Measurements from ENCODE around the gene CTBP2.
A peak's percentile ranks its signal among the peaks of the same experiment; 100 is the strongest.

The CTBP2 gene

DNA sequence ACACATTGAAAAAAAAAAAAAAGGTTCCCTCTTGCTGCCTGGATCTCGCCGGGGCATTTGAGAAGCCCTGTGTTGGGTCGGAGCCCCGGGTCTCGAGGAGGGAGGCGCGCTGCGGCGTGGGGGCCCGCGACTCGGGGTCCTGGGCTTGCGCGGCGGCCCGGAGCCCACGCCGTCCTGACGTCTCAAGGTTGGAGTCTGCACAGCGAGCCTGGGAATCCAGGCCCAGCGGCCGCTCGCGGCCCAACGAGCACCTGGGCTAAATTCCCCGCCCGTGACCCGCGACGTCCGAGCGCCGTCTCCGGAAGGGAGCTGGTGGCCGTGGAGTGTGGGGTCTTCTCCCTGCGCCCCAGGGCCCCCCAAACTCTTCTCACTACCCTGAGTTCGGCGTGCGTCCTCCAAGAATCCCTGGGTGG lies 1.4 kb upstream of the CTBP2 start:
- TF ChIP-seq, protein P1, sequence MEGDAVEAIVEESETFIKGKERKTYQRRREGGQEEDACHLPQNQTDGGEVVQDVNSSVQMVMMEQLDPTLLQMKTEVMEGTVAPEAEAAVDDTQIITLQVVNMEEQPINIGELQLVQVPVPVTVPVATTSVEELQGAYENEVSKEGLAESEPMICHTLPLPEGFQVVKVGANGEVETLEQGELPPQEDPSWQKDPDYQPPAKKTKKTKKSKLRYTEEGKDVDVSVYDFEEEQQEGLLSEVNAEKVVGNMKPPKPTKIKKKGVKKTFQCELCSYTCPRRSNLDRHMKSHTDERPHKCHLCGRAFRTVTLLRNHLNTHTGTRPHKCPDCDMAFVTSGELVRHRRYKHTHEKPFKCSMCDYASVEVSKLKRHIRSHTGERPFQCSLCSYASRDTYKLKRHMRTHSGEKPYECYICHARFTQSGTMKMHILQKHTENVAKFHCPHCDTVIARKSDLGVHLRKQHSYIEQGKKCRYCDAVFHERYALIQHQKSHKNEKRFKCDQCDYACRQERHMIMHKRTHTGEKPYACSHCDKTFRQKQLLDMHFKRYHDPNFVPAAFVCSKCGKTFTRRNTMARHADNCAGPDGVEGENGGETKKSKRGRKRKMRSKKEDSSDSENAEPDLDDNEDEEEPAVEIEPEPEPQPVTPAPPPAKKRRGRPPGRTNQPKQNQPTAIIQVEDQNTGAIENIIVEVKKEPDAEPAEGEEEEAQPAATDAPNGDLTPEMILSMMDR (conservative IDR thresholded peaks at IDR 0.05), result no peak; the same call in 1 of the 2 replicates
- TF ChIP-seq ZFX (IDR thresholded peaks at IDR 0.05), result peak; percentile 64
- peak overlapping the region; percentile 99 for H3K27ac ChIP-seq

DNA sequence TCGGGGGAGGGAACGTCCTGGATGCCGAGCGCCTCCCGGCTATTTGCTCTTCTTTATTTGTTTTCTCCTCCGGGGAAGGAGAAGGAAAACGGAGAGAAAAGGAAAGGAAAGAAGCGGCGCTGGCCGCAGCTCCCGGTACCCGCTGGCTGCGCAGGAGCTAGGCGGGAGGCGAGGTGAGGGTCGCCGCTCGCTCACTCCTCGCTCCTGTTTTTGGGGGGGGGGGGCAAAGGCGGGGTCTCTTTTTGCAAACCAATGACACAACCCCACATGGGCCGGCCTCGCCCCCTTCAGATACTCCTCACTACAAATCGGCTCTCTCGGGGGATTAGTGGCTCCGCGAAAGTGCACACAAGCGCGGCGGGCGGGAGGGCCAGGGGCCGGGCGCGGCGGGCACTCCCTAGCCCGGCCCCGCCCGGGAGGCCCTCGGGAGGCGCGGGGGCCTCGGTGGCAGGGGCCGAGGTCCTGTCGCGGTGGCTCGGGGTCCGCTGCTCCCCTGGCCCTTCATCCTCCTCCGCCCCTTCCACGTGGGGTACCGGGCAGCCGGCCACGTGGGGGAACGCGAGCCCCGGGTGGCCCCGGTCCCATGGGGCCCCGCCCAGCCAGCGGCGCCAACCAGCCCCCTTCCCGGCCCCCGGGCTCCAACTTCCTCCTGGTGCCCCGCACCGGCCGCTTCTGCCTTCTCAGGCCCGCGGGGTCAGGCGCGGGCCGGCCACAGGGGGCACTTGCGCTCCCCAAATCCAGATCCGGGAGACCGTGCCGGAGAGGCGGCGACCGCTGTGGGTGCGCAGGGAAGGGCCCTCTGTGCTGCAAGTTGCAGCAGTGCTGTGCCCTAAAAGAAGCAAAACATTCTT lies 718 bp upstream of the CTBP2 start:
- TF ChIP-seq, protein P1 (conservative IDR thresholded peaks at IDR 0.05), result peak; percentile 70
- no peak; the same call in 1 of the 2 replicates for TF ChIP-seq ZFX (IDR thresholded peaks at IDR 0.05)
- H3K27ac ChIP-seq, result peak overlapping the region; percentile 99

DNA sequence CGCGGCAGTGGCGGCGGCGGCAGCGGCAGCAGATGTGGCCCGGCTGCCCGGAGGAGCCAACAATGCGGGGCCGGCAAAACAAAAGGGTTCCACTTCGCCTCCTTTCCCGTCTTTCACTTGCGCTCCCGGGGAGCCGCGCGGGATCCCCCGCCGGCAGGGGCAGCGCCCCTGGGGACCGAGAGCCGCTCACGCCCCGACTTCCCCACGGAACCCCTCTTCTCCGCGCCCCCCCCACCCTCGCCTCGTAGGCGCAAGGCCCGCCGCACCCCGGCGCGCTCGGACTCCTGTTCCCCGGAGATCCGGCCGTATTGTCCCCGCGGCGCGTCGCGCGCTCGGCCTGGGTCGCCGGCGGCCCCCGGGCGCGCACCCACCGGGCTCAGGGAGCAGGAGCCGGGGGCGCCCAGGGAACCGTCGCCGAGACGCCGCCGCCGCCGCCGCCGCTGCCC lies 854 bp downstream of the CTBP2 start:
- no peak for TF ChIP-seq ZFX (IDR thresholded peaks at IDR 0.05)
- TF ChIP-seq, protein P1 (conservative IDR thresholded peaks at IDR 0.05), result no peak
- H3K27ac ChIP-seq, result peak overlapping the region; percentile 99

DNA sequence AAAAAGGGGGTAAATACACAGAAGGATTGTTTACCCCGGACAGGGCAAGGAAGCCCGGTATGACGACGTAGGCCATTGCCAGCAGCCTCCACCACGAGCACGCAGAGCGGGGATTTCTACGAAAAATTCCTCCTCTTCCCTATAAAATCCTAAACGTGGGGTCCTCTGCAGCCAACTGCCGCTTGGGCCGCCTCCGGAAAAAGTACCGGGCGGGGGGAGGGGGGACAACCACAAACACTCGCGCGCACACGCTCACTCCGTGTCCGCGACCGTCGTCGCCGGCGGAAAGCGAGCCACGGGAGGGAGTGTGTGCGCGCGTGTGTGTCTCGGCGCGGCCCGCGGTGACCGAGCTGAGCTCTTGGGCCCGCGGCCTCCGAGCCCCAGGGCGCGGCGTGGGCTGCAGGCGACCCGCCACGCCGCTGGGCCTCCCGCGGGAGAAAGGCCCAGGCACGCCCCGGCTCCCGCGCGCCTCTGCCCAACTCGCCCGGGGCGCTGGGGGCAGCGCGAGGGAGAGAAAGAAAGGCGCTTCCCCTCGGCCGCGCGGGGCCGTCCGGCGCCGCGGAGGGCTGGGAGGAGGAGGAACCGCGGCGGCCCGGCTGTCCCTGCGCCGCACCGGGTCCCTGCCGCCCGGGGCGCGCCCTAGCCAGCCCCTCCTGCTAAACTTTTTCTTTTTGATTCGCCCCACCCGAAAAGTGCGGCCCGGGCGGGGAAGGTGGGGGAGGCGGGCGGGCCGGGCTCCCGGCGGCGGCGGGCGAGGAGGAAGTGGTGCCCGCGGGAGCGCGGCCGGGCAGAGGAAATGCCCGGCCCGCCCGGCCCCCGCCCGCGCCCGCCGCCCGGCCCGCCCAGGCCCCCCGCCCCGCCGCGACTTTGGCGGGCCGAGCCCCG lies 1.5 kb downstream of the CTBP2 start:
- TF ChIP-seq ZFX (IDR thresholded peaks at IDR 0.05), result peak; percentile 86
- TF ChIP-seq, protein P1 (conservative IDR thresholded peaks at IDR 0.05), result no peak; the same call in 1 of the 2 replicates
- peak overlapping the region; percentile 99 for H3K27ac ChIP-seq

DNA sequence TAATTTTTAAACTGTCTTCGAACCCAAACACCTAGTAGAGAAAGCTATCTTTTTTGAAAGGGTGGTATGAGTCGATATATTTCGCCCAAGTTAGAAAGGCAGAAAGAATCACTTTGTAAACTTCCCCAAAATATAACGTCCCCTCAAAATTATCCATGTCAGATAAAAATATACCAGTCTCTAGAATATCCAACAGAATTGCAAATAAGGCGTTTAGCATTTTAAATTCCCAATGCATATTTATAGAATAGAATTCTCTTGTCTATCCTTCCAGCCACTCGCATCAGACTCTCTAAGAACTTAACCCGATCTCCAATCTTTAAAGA lies 2.1 kb downstream of the CTBP2 start:
- TF ChIP-seq ZFX (IDR thresholded peaks at IDR 0.05), result no peak
- TF ChIP-seq, protein P1 (conservative IDR thresholded peaks at IDR 0.05), result no peak
- peak overlapping the region; percentile 99 for H3K27ac ChIP-seq

DNA sequence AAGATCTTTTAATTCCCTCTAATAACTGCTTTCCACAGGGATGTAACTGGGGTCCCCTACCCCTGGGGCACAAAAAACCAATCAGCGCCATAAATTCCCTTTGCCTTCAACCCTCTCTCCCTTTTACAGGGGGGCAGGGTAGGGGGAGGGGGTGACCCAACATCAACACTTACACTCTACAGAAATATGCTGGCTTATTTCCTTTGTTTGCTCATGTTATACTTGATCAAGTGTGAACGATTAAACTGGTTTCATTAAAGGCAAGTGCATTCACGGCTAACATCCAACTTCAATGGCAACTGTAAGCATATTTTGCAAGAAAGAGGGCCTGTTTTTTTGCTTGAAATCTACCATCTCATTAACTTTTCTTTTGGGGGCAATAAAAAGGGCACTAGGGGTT lies 2.9 kb downstream of the CTBP2 start:
- TF ChIP-seq, protein P1 (conservative IDR thresholded peaks at IDR 0.05), result no peak
- no peak for TF ChIP-seq ZFX (IDR thresholded peaks at IDR 0.05)
- peak overlapping the region; percentile 61; the same call in 1 of the 2 replicates for H3K27ac ChIP-seq

Measured in C4-2B (cell line).